Stimulated activated effector memory CD8-positive, alpha-beta T cell treated with anti-CD3 and anti-CD28 coated beads, Interleukin-12 subunit alpha, Interleukin-12 subunit beta, amount 100 ng/mL, for 72 hours (primary cell): ENCODE data around the gene ACAD9.

ENCODE experiments used
- ATAC-seq: fragments of 150-1000 bp; cut with Tn5 transposase; 2 replicates; pipeline ENCODE4 v1.10.0; 2021
- DNase-seq, 2 donors: peaks; one replicate each; pipeline ENCODE4 v3.0.0; 2021 to 2022; ENCODE audit warnings: low spot score in 2 of 2
- H3K27ac Mint-ChIP-seq: one replicate; pipeline ENCODE4 v1.8.0; 2022; ENCODE audit warnings: mild to moderate bottlenecking, mixed read lengths
- H3K36me3 Mint-ChIP-seq: one replicate; pipeline ENCODE4 v1.8.0; 2022; ENCODE audit warnings: mild to moderate bottlenecking, mixed read lengths
- H3K4me1 Mint-ChIP-seq: one replicate; pipeline ENCODE4 v1.8.0; 2022; ENCODE audit warnings: mixed read lengths
- H3K4me3 Mint-ChIP-seq: one replicate; pipeline ENCODE4 v1.8.0; 2022; ENCODE audit warnings: mild to moderate bottlenecking, mixed read lengths
- H3K9me3 Mint-ChIP-seq: one replicate; pipeline ENCODE4 v1.8.0; 2022; ENCODE audit warnings: mixed read lengths

The ACAD9 gene

GRCh38 chr3:128932516-128933212, 53.2 kb downstream of the ACAD9 start:
- Mint-ChIP-seq H3K9me3 (no peaks in the 10 kb centered on the region), H3K36me3 (no peaks in the 10 kb centered on the region), H3K4me3 (no peak overlapping the region), H3K4me1 (no peaks in the 10 kb centered on the region), H3K27ac (no peak overlapping the region)
- no peak for ATAC-seq
- peak in 1 of 2 donors; percentile 28 for DNase-seq

GRCh38 chr3:128933213-128933921, 53.9 kb downstream of the ACAD9 start:
- peak; percentile 11 for ATAC-seq
- Mint-ChIP-seq H3K36me3 (no peaks in the 10 kb centered on the region), H3K27ac (peak overlapping the region; percentile 54), H3K9me3 (no peaks in the 10 kb centered on the region), H3K4me1 (no peaks in the 10 kb centered on the region), H3K4me3 (no peak overlapping the region)
- DNase-seq: peak in 1 of 2 donors; percentile 42

- Mint-ChIP-seq H3K36me3 (no peaks in the 10 kb centered on the region), H3K9me3 (no peaks in the 10 kb centered on the region), H3K4me1 (no peaks in the 10 kb centered on the region), H3K27ac (peak overlapping the region; percentile 54), H3K4me3 (no peak overlapping the region)
- ATAC-seq (no peak), DNase-seq (peak in 1 of 2 donors; percentile 22)
Observed at GRCh38 chr3:128933922-128934253, 54.5 kb downstream of the ACAD9 start.

- ATAC-seq (no peak), DNase-seq (peak in 1 of 2 donors; percentile 28)
- Mint-ChIP-seq H3K36me3 (no peaks in the 10 kb centered on the region), H3K9me3 (no peaks in the 10 kb centered on the region), H3K27ac (no peak overlapping the region), H3K4me3 (no peak overlapping the region), H3K4me1 (no peaks in the 10 kb centered on the region)
Observed at GRCh38 chr3:128935922-128936321, 56.5 kb downstream of the ACAD9 start.

GRCh38 chr3:128936341-128936740, 56.9 kb downstream of the ACAD9 start:
- Mint-ChIP-seq H3K4me3 (no peak overlapping the region), H3K9me3 (no peaks in the 10 kb centered on the region), H3K27ac (no peak overlapping the region), H3K4me1 (no peaks in the 10 kb centered on the region), H3K36me3 (no peaks in the 10 kb centered on the region)
- DNase-seq (no peak), ATAC-seq (no peak)

GRCh38 chr3:128940252-128940651, 60.8 kb downstream of the ACAD9 start:
- H3K36me3 Mint-ChIP-seq: no peaks in the 10 kb centered on the region
- H3K4me1 Mint-ChIP-seq: no peaks in the 10 kb centered on the region
- no peak overlapping the region for H3K4me3 Mint-ChIP-seq
- no peak overlapping the region for H3K27ac Mint-ChIP-seq
- ATAC-seq: no peak
- H3K9me3 Mint-ChIP-seq: no peaks in the 10 kb centered on the region
- DNase-seq: no peak

- DNase-seq (peak in 1 of 2 donors; percentile 42), ATAC-seq (no peak)
- H3K4me1 Mint-ChIP-seq: no peaks in the 10 kb centered on the region
- H3K27ac Mint-ChIP-seq: no peak overlapping the region
- no peak overlapping the region for H3K4me3 Mint-ChIP-seq
- H3K9me3 Mint-ChIP-seq: no peaks in the 10 kb centered on the region
- H3K36me3 Mint-ChIP-seq: no peaks in the 10 kb centered on the region
Observed at GRCh38 chr3:128942161-128942952, 62.9 kb downstream of the ACAD9 start.

GRCh38 chr3:128945041-128945877, 65.8 kb downstream of the ACAD9 start:
- Mint-ChIP-seq H3K36me3 (no peaks in the 10 kb centered on the region), H3K4me3 (no peak overlapping the region), H3K27ac (no peak overlapping the region), H3K9me3 (no peaks in the 10 kb centered on the region), H3K4me1 (no peaks in the 10 kb centered on the region)
- peak in 1 of 2 donors; percentile 41 for DNase-seq
- ATAC-seq: no peak

GRCh38 chr3:128945878-128946175, 66.4 kb downstream of the ACAD9 start:
- no peak overlapping the region for H3K4me3 Mint-ChIP-seq
- no peak overlapping the region for H3K27ac Mint-ChIP-seq
- H3K4me1 Mint-ChIP-seq: no peaks in the 10 kb centered on the region
- ATAC-seq (no peak), DNase-seq (peak in 1 of 2 donors; percentile 25)
- no peaks in the 10 kb centered on the region for H3K9me3 Mint-ChIP-seq
- no peaks in the 10 kb centered on the region for H3K36me3 Mint-ChIP-seq

- ATAC-seq: no peak
- H3K27ac Mint-ChIP-seq: no peak overlapping the region
- no peak for DNase-seq
- no peak overlapping the region for H3K4me3 Mint-ChIP-seq
- no peaks in the 10 kb centered on the region for H3K4me1 Mint-ChIP-seq
- H3K36me3 Mint-ChIP-seq: no peaks in the 10 kb centered on the region
- no peaks in the 10 kb centered on the region for H3K9me3 Mint-ChIP-seq
Observed at GRCh38 chr3:128946411-128946810, 67.0 kb downstream of the ACAD9 start.

GRCh38 chr3:128949158-128949557, 69.7 kb downstream of the ACAD9 start:
- no peak overlapping the region for H3K27ac Mint-ChIP-seq
- no peaks in the 10 kb centered on the region for H3K4me1 Mint-ChIP-seq
- ATAC-seq: no peak
- peak in 1 of 2 donors; percentile 13 for DNase-seq
- H3K4me3 Mint-ChIP-seq: no peak overlapping the region
- H3K36me3 Mint-ChIP-seq: no peaks in the 10 kb centered on the region
- no peaks in the 10 kb centered on the region for H3K9me3 Mint-ChIP-seq

- DNase-seq (peak in 1 of 2 donors; percentile 43), ATAC-seq (peak; percentile 72)
- H3K9me3 Mint-ChIP-seq: no peaks in the 10 kb centered on the region
- no peak overlapping the region for H3K27ac Mint-ChIP-seq
- no peak overlapping the region for H3K4me3 Mint-ChIP-seq
- H3K4me1 Mint-ChIP-seq: no peaks in the 10 kb centered on the region
- no peaks in the 10 kb centered on the region for H3K36me3 Mint-ChIP-seq
Observed at GRCh38 chr3:128950223-128950938, 71.0 kb downstream of the ACAD9 start.

- Mint-ChIP-seq H3K27ac (no peak overlapping the region), H3K4me1 (no peaks in the 10 kb centered on the region), H3K9me3 (no peaks in the 10 kb centered on the region), H3K4me3 (no peak overlapping the region), H3K36me3 (no peaks in the 10 kb centered on the region)
- DNase-seq: no peak
- no peak for ATAC-seq
Observed at GRCh38 chr3:128956440-128956839, 77.0 kb downstream of the ACAD9 start.
